AG04449 (cell line): ENCODE measurements around the gene KLF16.

Experiments
- CTCF ChIA-PET: fragments of 350-600 bp; formaldehyde crosslinking; extraction: SDS; loops from one replicate; lab custom pipeline; 2021; ENCODE audit warnings: antibody characterized with exemption; lab: Yijun Ruan, JAX
- POLR2A ChIA-PET: fragments of 400-600, 350-600 bp; formaldehyde crosslinking; extraction: SDS; loops from one replicate; lab custom pipeline; 2020; ENCODE audit warnings: antibody characterized with exemption, inconsistent platforms; lab: Yijun Ruan, JAX
- DNase-seq: peaks from one replicate; pipeline ENCODE4 v3.0.0-alpha.2; 2010; ENCODE audit warnings: low read depth, low spot score
- H3K4me3 ChIP-seq: 2 replicates; pipeline ENCODE4 v1.5.1; 2011; ENCODE audit warnings: low read depth, mild to moderate bottlenecking, control low read depth, low read length
- CTCF ChIP-seq: IDR thresholded peaks from one replicate; pipeline ENCODE4 v1.5.1; 2011; ENCODE audit warnings: mild to moderate bottlenecking, moderate library complexity, low read length, control low read depth, inconsistent platforms; ENCODE audit not compliant: insufficient read depth; ENCODE audit errors: missing control alignments

Gene KLF16

GRCh38 chr19:1847348-1847683, 16.1 kb downstream of the KLF16 start:
- TF ChIP-seq CTCF = no peak
- POLR2A ChIA-PET = no interaction called here
- H3K4me3 ChIP-seq = peak overlapping the region; percentile 96
- no peak for DNase-seq
- CTCF ChIA-PET = interaction anchor here (2.0 to 13.7 kb wide), 4 partner anchors 8 to 23 kb away, joined by 6 to 292 read pairs (median 30); no protein-coding TSS in a partner anchor

GRCh38 chr19:1846517-1847204, 16.7 kb downstream of the KLF16 start:
- ChIA-PET CTCF (interaction anchor here (1.2 to 13.7 kb wide), 5 partner anchors 8 to 22 kb away, joined by 3 to 292 read pairs (median 7); no protein-coding TSS in a partner anchor), POLR2A (no interaction called here)
- H3K4me3 ChIP-seq = peak overlapping the region; percentile 96
- TF ChIP-seq CTCF = no peak
- DNase-seq = no peak

- ChIA-PET CTCF (interaction anchor here (2.1 to 13.7 kb wide), 3 partner anchors 8 to 21 kb away, joined by 6 to 292 read pairs (median 54); no protein-coding TSS in a partner anchor), POLR2A (no interaction called here)
- no peak for DNase-seq
- TF ChIP-seq CTCF = no peak
- H3K4me3 ChIP-seq = no peak overlapping the region
Measured at GRCh38 chr19:1845642-1846041, 17.7 kb downstream of the KLF16 start.

GRCh38 chr19:1845125-1845515, 18.3 kb downstream of the KLF16 start:
- H3K4me3 ChIP-seq = no peak overlapping the region
- POLR2A ChIA-PET = no interaction called here
- TF ChIP-seq CTCF = no peak
- no peak for DNase-seq
- CTCF ChIA-PET = interaction anchor here (2.1 to 13.7 kb wide), 4 partner anchors 7 to 20 kb away, joined by 6 to 292 read pairs (median 34); no protein-coding TSS in a partner anchor

- no peak for DNase-seq
- ChIA-PET CTCF (interaction anchor here (2.4 to 13.7 kb wide), 3 partner anchors 7 to 20 kb away, joined by 14 to 292 read pairs (median 54); no protein-coding TSS in a partner anchor), POLR2A (no interaction called here)
- TF ChIP-seq CTCF = no peak
- H3K4me3 ChIP-seq = no peak overlapping the region
Measured at GRCh38 chr19:1844513-1845124, 18.8 kb downstream of the KLF16 start.
